Prostate gland (tissue), 2 donors: ENCODE results near the gene NBEAL1.

Source experiments
- POLR2A ChIP-seq: fragments of 450-650 bp; IDR thresholded peaks from one replicate; pipeline ENCODE4 v1.6.1; 2016; ENCODE audit warnings: antibody characterized with exemption, mild to moderate bottlenecking
- POLR2AphosphoS5 ChIP-seq: sonication (generic); formaldehyde crosslinking; IDR thresholded peaks from one replicate; pipeline ENCODE4 v1.6.1; 2017; ENCODE audit warnings: antibody characterized with exemption
- TF ChIP-seq, protein P1 (sequence below), 4 experiments: fragments of 200-600 bp in 2 of 4; fragments of 450-650 bp in 2 of 4; sonication (generic) in 2 of 4; IDR thresholded peaks; 1 replicate in 3 of 4; 2 replicates in 1 of 4; pipeline ENCODE4 v1.5.1; 2016 to 2019; ENCODE audit warnings: antibody characterized with exemption in 4 of 4, mild to moderate bottlenecking in 2 of 4, moderate library complexity in 2 of 4

DNA sequence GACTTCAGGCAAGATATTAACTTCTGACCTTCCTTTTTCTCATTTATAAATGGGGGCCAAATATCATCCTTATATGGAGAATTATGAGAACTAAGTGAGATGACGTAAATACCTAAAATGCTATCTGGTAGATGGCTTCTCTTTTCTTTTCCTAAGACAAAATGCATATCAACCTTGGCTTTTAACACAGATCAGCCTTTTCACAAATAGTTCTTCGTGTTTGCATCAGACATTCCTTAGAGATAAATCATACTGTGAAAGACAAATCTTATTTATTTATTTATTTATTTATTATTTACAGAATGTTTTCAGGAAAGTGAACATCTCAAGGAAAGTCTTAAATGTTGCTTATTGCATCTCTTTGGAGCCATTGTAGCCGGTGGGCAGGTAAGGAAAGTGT, 62.8 kb downstream of the NBEAL1 start:
- TF ChIP-seq POLR2A = no peak
- no peak for TF ChIP-seq POLR2AphosphoS5
- TF ChIP-seq, protein P1, sequence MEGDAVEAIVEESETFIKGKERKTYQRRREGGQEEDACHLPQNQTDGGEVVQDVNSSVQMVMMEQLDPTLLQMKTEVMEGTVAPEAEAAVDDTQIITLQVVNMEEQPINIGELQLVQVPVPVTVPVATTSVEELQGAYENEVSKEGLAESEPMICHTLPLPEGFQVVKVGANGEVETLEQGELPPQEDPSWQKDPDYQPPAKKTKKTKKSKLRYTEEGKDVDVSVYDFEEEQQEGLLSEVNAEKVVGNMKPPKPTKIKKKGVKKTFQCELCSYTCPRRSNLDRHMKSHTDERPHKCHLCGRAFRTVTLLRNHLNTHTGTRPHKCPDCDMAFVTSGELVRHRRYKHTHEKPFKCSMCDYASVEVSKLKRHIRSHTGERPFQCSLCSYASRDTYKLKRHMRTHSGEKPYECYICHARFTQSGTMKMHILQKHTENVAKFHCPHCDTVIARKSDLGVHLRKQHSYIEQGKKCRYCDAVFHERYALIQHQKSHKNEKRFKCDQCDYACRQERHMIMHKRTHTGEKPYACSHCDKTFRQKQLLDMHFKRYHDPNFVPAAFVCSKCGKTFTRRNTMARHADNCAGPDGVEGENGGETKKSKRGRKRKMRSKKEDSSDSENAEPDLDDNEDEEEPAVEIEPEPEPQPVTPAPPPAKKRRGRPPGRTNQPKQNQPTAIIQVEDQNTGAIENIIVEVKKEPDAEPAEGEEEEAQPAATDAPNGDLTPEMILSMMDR (IDR thresholded peaks at IDR 0.05) = no peak
